Tibial artery (tissue), 4 donors: ENCODE results near the gene AP5S1.
A peak's percentile ranks its signal among the peaks of the same experiment; 100 is the strongest.

Experiments used
- DNase-seq, 2 donors: peaks; one replicate each; pipeline ENCODE4 v3.0.0-alpha.2; 2019
- H3K27ac ChIP-seq, 2 donors: fragments of 200-600 bp; sonication (generic) in 1 of 2; 1 replicate in 1 of 2; 2 replicates in 1 of 2; pipeline ENCODE4 v1.5.1; 2018 to 2019; ENCODE audit warnings: mild to moderate bottlenecking in 1 of 2
- H3K27me3 ChIP-seq, 2 donors: fragments of 200-600 bp; sonication (generic) in 1 of 2; one replicate each; pipeline versions ENCODE4 v1.5.1 to v1.6.0; 2016 to 2019
- H3K36me3 ChIP-seq, 3 donors: fragments of 200-600 bp; sonication (generic) in 2 of 3; one replicate each; pipeline ENCODE4 v1.5.1; 2016 to 2019; ENCODE audit warnings: mild to moderate bottlenecking in 2 of 3
- H3K4me1 ChIP-seq, 4 donors: fragments of 200-600 bp; sonication (generic) in 2 of 4; 1 replicate in 3 of 4; 2 replicates in 1 of 4; pipeline ENCODE4 v1.5.1; 2016 to 2019
- H3K4me3 ChIP-seq, 2 donors: fragments of 200-600 bp; sonication (generic) in 1 of 2; 1 replicate in 1 of 2; 2 replicates in 1 of 2; pipeline ENCODE4 v1.5.1; 2018 to 2019; ENCODE audit warnings: mild to moderate bottlenecking in 2 of 2
- H3K9me3 ChIP-seq, 3 donors: fragments of 200-600 bp; sonication (generic) in 1 of 3; one replicate each; pipeline ENCODE4 v1.5.1; 2016 to 2019
- CTCF ChIP-seq, 2 experiments: fragments of 200-600 bp in 1 of 2; fragments of 450-650 bp in 1 of 2; IDR thresholded peaks; one replicate each; pipeline ENCODE4 v1.5.1; 2017 to 2019; ENCODE audit warnings: antibody characterized with exemption in 2 of 2, mild to moderate bottlenecking in 1 of 2, moderate library complexity in 1 of 2
- intact Hi-C: fragments of 100-400 bp; cut with DNase I; formaldehyde crosslinking; loops from one replicate; pipeline ENCODE4 v1.15.0; 2023; ENCODE audit warnings: low total_unique reads

AP5S1 gene

DNA sequence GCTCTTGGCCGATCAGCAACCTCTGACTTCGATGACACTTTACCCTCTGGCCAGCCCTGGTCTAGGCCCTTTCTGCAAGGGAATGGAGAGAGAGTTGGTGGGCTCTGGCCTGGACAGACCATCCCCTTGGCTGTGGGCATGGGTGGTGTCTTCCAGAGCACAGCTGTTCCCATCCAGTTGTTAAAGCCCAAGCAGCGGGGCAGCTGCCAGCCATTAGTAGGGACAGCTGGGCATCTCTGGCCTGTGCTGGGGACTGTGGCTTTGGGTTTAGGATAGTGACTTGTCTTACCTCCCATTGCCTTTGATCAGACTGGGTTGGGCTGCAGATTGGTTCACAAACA lies 21.5 kb upstream of the AP5S1 start:
- H3K9me3 ChIP-seq = no peaks in the 10 kb centered on the region
- no peak for DNase-seq
- H3K27me3 ChIP-seq = no peaks in the 10 kb centered on the region
- no peak overlapping the region for H3K4me3 ChIP-seq
- intact Hi-C loops = no loop called here
- H3K27ac ChIP-seq = peak overlapping the region in 1 of 2 donors; percentile 97
- H3K36me3 ChIP-seq = peaks cover 37 to 58% (median 45%) of the 10 kb centered on the region in 3 donors
- TF ChIP-seq CTCF (IDR thresholded peaks at IDR 0.05) = no peak
- H3K4me1 ChIP-seq = peaks cover 0 to 38% (median 27%) of the 10 kb centered on the region in 4 donors

DNA sequence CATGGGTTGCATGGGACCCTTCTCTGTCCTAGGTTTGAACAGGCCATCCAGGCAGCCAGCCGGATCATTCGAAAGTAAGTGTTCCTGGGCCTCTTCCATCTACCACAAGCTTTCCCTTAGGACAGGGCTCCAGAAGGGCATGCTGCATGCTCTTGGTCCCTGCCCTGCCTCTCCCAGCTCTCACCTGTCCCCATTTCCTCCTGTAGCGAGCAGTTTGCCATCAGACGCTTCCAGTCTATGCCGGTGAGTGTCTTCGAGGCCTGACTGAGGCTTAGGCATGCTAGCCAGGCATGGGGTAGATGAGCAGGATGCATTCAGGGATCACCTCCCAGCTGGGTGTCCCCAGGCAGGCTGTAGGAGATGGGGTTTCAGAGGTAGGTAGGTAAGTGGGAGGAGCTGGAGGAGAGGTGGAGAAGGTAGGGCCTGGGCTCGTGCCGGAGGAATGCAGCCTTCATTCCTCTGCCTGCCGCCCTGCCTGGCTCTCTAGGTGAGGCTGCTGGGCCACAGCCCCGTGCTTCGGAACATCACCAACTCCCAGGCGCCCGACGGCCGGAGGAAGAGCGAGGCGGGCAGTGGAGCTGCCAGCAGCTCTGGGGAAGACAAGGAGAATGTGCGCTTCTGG lies 20.0 kb upstream of the AP5S1 start:
- intact Hi-C loops = no loop called here
- Histone ChIP-seq H3K36me3 (peaks cover 50 to 73% (median 60%) of the 10 kb centered on the region in 3 donors), H3K27me3 (no peaks in the 10 kb centered on the region), H3K4me1 (peaks cover 0 to 32% (median 21%) of the 10 kb centered on the region in 4 donors), H3K27ac (no peak overlapping the region), H3K4me3 (no peak overlapping the region), H3K9me3 (no peaks in the 10 kb centered on the region)
- TF ChIP-seq CTCF (IDR thresholded peaks at IDR 0.05) = no peak
- DNase-seq = no peak

GRCh38 chr20:3800878-3801260 lies 19.5 kb upstream of the AP5S1 start:
- intact Hi-C loops = no loop called here
- no peak for TF ChIP-seq CTCF (IDR thresholded peaks at IDR 0.05)
- H3K9me3 ChIP-seq = no peaks in the 10 kb centered on the region
- H3K36me3 ChIP-seq = peaks cover 50 to 78% (median 62%) of the 10 kb centered on the region in 3 donors
- peaks cover 0 to 36% (median 23%) of the 10 kb centered on the region in 4 donors for H3K4me1 ChIP-seq
- H3K4me3 ChIP-seq = no peak overlapping the region
- DNase-seq = no peak
- no peak overlapping the region for H3K27ac ChIP-seq
- H3K27me3 ChIP-seq = no peaks in the 10 kb centered on the region

GRCh38 chr20:3801299-3801698 lies 19.0 kb upstream of the AP5S1 start:
- no peak for DNase-seq
- H3K36me3 ChIP-seq = peaks cover 50 to 79% (median 62%) of the 10 kb centered on the region in 3 donors
- intact Hi-C loops = no loop called here
- TF ChIP-seq CTCF (IDR thresholded peaks at IDR 0.05) = no peak
- no peak overlapping the region for H3K4me3 ChIP-seq
- H3K9me3 ChIP-seq = no peaks in the 10 kb centered on the region
- no peak overlapping the region for H3K27ac ChIP-seq
- H3K4me1 ChIP-seq = peaks cover 0 to 40% (median 24%) of the 10 kb centered on the region in 4 donors
- no peaks in the 10 kb centered on the region for H3K27me3 ChIP-seq

DNA sequence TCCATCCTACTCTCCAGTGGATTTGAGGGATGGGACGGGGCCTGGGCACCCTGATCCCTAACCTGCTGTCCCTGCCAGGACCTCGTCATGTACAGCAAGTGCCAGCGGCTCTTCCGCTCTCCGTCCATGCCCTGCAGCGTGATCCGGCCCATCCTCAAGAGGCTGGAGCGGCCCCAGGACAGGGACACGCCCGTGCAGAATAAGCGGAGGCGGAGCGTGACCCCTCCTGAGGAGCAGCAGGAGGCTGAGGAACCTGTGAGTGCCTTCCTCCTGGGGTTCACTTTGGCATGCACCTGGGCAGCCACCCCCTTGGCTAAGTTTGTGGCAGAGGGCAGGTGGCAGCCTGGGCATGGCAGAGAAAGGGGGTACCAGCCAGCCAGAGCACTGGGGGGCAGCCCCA lies 18.5 kb upstream of the AP5S1 start:
- no peak for TF ChIP-seq CTCF (IDR thresholded peaks at IDR 0.05)
- no peaks in the 10 kb centered on the region for H3K27me3 ChIP-seq
- no peak overlapping the region for H3K4me3 ChIP-seq
- H3K4me1 ChIP-seq = peaks cover 0 to 40% (median 24%) of the 10 kb centered on the region in 4 donors
- no peaks in the 10 kb centered on the region for H3K9me3 ChIP-seq
- intact Hi-C loops = no loop called here
- H3K27ac ChIP-seq = no peak overlapping the region
- peaks cover 50 to 79% (median 62%) of the 10 kb centered on the region in 3 donors for H3K36me3 ChIP-seq
- no peak for DNase-seq
